Stimulated activated naive CD8-positive, alpha-beta T cell treated with anti-CD3 and anti-CD28 coated beads, Interleukin-15, Interleukin-2, amounts not matched to agents 100 ng/mL and 50 ng/mL, for 24 hours (primary cell): ENCODE data around the gene TXK.

ENCODE experiments used
- H3K27ac Mint-ChIP-seq: one replicate; pipeline ENCODE4 v1.8.0; 2021; ENCODE audit warnings: mild to moderate bottlenecking, mixed read lengths
- H3K27me3 Mint-ChIP-seq: one replicate; pipeline ENCODE4 v1.8.0; 2021; ENCODE audit warnings: mixed read lengths
- H3K36me3 Mint-ChIP-seq: one replicate; pipeline ENCODE4 v1.8.0; 2021; ENCODE audit warnings: low read depth, mixed read lengths
- H3K4me1 Mint-ChIP-seq: one replicate; pipeline ENCODE4 v1.8.0; 2021; ENCODE audit warnings: low read depth, mixed read lengths
- H3K4me3 Mint-ChIP-seq: one replicate; pipeline ENCODE4 v1.8.0; 2021; ENCODE audit warnings: mild to moderate bottlenecking, mixed read lengths
- H3K9me3 Mint-ChIP-seq: one replicate; pipeline ENCODE4 v1.8.0; 2021; ENCODE audit warnings: mixed read lengths

The TXK gene

GRCh38 chr4:48126621-48127020, 7.4 kb downstream of the TXK start:
- Mint-ChIP-seq H3K27ac (peak overlapping the region; percentile 96), H3K27me3 (no peaks in the 10 kb centered on the region), H3K9me3 (no peaks in the 10 kb centered on the region), H3K4me3 (peak overlapping the region; percentile 83), H3K4me1 (peaks cover 87% of the 10 kb centered on the region), H3K36me3 (peaks cover 4% of the 10 kb centered on the region)

GRCh38 chr4:48124870-48125269, 9.2 kb downstream of the TXK start:
- peak overlapping the region; percentile 58 for H3K4me3 Mint-ChIP-seq
- H3K9me3 Mint-ChIP-seq = no peaks in the 10 kb centered on the region
- H3K27ac Mint-ChIP-seq = peak overlapping the region; percentile 96
- H3K4me1 Mint-ChIP-seq = peaks cover 69% of the 10 kb centered on the region
- peaks cover 4% of the 10 kb centered on the region for H3K36me3 Mint-ChIP-seq
- H3K27me3 Mint-ChIP-seq = no peaks in the 10 kb centered on the region

GRCh38 chr4:48122756-48123155, 11.3 kb downstream of the TXK start:
- no peak overlapping the region for H3K4me3 Mint-ChIP-seq
- H3K27me3 Mint-ChIP-seq = no peaks in the 10 kb centered on the region
- peaks cover 69% of the 10 kb centered on the region for H3K4me1 Mint-ChIP-seq
- no peak overlapping the region for H3K27ac Mint-ChIP-seq
- H3K9me3 Mint-ChIP-seq = no peaks in the 10 kb centered on the region
- H3K36me3 Mint-ChIP-seq = no peaks in the 10 kb centered on the region

GRCh38 chr4:48121180-48121579, 12.9 kb downstream of the TXK start:
- Mint-ChIP-seq H3K36me3 (no peaks in the 10 kb centered on the region), H3K9me3 (no peaks in the 10 kb centered on the region), H3K27me3 (no peaks in the 10 kb centered on the region), H3K4me3 (no peak overlapping the region), H3K4me1 (peaks cover 68% of the 10 kb centered on the region), H3K27ac (no peak overlapping the region)

GRCh38 chr4:48120132-48120531, 13.9 kb downstream of the TXK start:
- no peaks in the 10 kb centered on the region for H3K27me3 Mint-ChIP-seq

GRCh38 chr4:48119646-48120045, 14.4 kb downstream of the TXK start:
- Mint-ChIP-seq H3K9me3 (no peaks in the 10 kb centered on the region), H3K4me1 (peaks cover 59% of the 10 kb centered on the region), H3K36me3 (no peaks in the 10 kb centered on the region), H3K27ac (peak overlapping the region; percentile 14), H3K27me3 (no peaks in the 10 kb centered on the region), H3K4me3 (no peak overlapping the region)

More at GRCh38 chr4:48120132-48120531, 13.9 kb downstream of the TXK start:
- H3K27ac Mint-ChIP-seq = no peak overlapping the region
- H3K4me1 Mint-ChIP-seq = peaks cover 62% of the 10 kb centered on the region
- H3K36me3 Mint-ChIP-seq = no peaks in the 10 kb centered on the region
- H3K4me3 Mint-ChIP-seq = no peak overlapping the region
- H3K9me3 Mint-ChIP-seq = no peaks in the 10 kb centered on the region

- H3K9me3 Mint-ChIP-seq = no peaks in the 10 kb centered on the region
- no peak overlapping the region for H3K4me3 Mint-ChIP-seq
- H3K27me3 Mint-ChIP-seq = no peaks in the 10 kb centered on the region
- H3K27ac Mint-ChIP-seq = peak overlapping the region; percentile 54
- no peaks in the 10 kb centered on the region for H3K36me3 Mint-ChIP-seq
- H3K4me1 Mint-ChIP-seq = peaks cover 59% of the 10 kb centered on the region
Observed at GRCh38 chr4:48118081-48118480, 16.0 kb downstream of the TXK start.

GRCh38 chr4:48116582-48116981, 17.5 kb downstream of the TXK start:
- Mint-ChIP-seq H3K27me3 (no peaks in the 10 kb centered on the region), H3K27ac (peak overlapping the region; percentile 61), H3K4me3 (no peak overlapping the region), H3K9me3 (no peaks in the 10 kb centered on the region), H3K4me1 (peaks cover 71% of the 10 kb centered on the region), H3K36me3 (no peaks in the 10 kb centered on the region)

- Mint-ChIP-seq H3K4me3 (peak overlapping the region; percentile 42), H3K27me3 (no peaks in the 10 kb centered on the region), H3K9me3 (no peaks in the 10 kb centered on the region), H3K36me3 (no peaks in the 10 kb centered on the region), H3K27ac (no peak overlapping the region), H3K4me1 (peaks cover 73% of the 10 kb centered on the region)
Observed at GRCh38 chr4:48114412-48114811, 19.6 kb downstream of the TXK start.

GRCh38 chr4:48112017-48112667, 21.9 kb downstream of the TXK start:
- Mint-ChIP-seq H3K27me3 (no peaks in the 10 kb centered on the region), H3K27ac (peak overlapping the region; percentile 9), H3K4me1 (peaks cover 55% of the 10 kb centered on the region), H3K36me3 (no peaks in the 10 kb centered on the region), H3K9me3 (no peaks in the 10 kb centered on the region), H3K4me3 (peak overlapping the region; percentile 46)

GRCh38 chr4:48110452-48110978, 23.5 kb downstream of the TXK start:
- Mint-ChIP-seq H3K27ac (no peak overlapping the region), H3K4me1 (peaks cover 53% of the 10 kb centered on the region), H3K9me3 (no peaks in the 10 kb centered on the region), H3K27me3 (no peaks in the 10 kb centered on the region), H3K36me3 (no peaks in the 10 kb centered on the region), H3K4me3 (no peak overlapping the region)

GRCh38 chr4:48109413-48110263, 24.4 kb downstream of the TXK start:
- Mint-ChIP-seq H3K4me3 (no peak overlapping the region), H3K9me3 (no peaks in the 10 kb centered on the region), H3K27ac (no peak overlapping the region), H3K4me1 (peaks cover 54% of the 10 kb centered on the region), H3K36me3 (no peaks in the 10 kb centered on the region), H3K27me3 (no peaks in the 10 kb centered on the region)

GRCh38 chr4:48108309-48109073, 25.6 kb downstream of the TXK start:
- H3K27ac Mint-ChIP-seq = no peak overlapping the region
- H3K4me1 Mint-ChIP-seq = peaks cover 48% of the 10 kb centered on the region
- no peaks in the 10 kb centered on the region for H3K27me3 Mint-ChIP-seq
- peaks cover 4% of the 10 kb centered on the region for H3K36me3 Mint-ChIP-seq
- no peak overlapping the region for H3K4me3 Mint-ChIP-seq
- no peaks in the 10 kb centered on the region for H3K9me3 Mint-ChIP-seq

- peak overlapping the region; percentile 63 for H3K27ac Mint-ChIP-seq
- H3K36me3 Mint-ChIP-seq = peaks cover 12% of the 10 kb centered on the region
- peaks cover 51% of the 10 kb centered on the region for H3K4me1 Mint-ChIP-seq
- H3K9me3 Mint-ChIP-seq = no peaks in the 10 kb centered on the region
- peak overlapping the region; percentile 11 for H3K4me3 Mint-ChIP-seq
- H3K27me3 Mint-ChIP-seq = no peaks in the 10 kb centered on the region
Observed at GRCh38 chr4:48105230-48105629, 28.8 kb downstream of the TXK start.
